Ovary (tissue), 3 donors: ENCODE measurements around the gene LRRC51.

Source experiments
- EP300 ChIP-seq: sonication (generic); formaldehyde crosslinking; IDR thresholded peaks from one replicate; pipeline ENCODE4 v1.6.1; 2017; ENCODE audit warnings: antibody characterized with exemption
- POLR2A ChIP-seq: fragments of 450-650 bp; IDR thresholded peaks from one replicate; pipeline ENCODE4 v1.6.1; 2017; ENCODE audit warnings: antibody characterized with exemption, mild to moderate bottlenecking, moderate library complexity
- TF ChIP-seq, protein P1 (sequence below), 3 donors: fragments of 450-650 bp in 2 of 3; fragments of 200-600 bp in 1 of 3; IDR thresholded peaks; one replicate each; pipeline versions ENCODE4 v1.5.1 to v1.8.0; 2016 to 2022; ENCODE audit warnings: antibody characterized with exemption in 3 of 3, mild to moderate bottlenecking in 1 of 3
- donor health status: DM: no; HTN: no; CAD: no.

DNA sequence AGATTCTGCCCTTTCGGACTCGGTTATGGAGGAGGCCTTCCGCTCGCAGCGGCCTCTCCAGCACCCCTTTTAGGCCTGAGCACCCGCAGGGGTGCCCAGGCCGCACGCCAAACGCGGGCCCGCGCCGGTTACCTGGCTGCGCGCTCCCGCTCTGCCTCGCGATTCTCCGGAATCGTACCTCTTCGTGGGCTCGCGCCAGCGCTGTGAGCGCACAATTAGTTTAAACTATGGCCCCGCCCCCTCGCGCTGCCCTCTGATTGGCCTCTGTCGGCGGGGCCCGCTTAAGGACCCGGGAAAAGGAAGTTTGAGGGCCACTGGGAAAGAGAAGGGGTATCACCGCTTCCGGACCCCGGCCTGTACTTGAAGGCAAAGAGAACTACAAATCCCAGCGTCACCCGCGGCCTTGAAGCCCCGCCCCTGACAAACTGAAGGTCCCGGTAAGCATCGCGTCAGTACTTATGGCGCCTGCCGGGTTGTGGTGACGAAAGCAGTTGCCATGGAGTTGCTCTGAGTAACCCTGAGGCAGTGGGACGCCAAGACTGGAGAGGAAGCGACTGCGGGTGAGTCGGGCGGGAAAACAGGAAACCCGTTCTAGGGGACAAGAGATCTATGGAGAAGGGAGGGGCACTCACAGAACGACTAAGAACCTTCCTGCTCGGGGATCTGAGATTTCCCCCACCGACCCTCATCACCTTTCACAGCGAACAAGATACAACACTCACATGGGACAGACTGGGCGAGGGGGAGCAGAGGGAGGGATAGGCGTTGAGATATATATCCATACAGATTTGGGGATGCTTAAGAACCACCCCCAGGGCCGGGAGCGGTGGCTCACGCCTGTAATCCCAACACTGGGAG is at the start of gene LRRC51, which contains the start of gene NUMA1:
- TF ChIP-seq POLR2A (peak; percentile 53), EP300 (peak; percentile 65)
- TF ChIP-seq, protein P1, sequence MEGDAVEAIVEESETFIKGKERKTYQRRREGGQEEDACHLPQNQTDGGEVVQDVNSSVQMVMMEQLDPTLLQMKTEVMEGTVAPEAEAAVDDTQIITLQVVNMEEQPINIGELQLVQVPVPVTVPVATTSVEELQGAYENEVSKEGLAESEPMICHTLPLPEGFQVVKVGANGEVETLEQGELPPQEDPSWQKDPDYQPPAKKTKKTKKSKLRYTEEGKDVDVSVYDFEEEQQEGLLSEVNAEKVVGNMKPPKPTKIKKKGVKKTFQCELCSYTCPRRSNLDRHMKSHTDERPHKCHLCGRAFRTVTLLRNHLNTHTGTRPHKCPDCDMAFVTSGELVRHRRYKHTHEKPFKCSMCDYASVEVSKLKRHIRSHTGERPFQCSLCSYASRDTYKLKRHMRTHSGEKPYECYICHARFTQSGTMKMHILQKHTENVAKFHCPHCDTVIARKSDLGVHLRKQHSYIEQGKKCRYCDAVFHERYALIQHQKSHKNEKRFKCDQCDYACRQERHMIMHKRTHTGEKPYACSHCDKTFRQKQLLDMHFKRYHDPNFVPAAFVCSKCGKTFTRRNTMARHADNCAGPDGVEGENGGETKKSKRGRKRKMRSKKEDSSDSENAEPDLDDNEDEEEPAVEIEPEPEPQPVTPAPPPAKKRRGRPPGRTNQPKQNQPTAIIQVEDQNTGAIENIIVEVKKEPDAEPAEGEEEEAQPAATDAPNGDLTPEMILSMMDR (IDR thresholded peaks at IDR 0.05) = no peak
